Transverse colon (tissue), 4 donors: ENCODE data around the gene SLC34A1. TPM values are rescaled to one million over a fixed set of nuclear protein-coding genes. Genes with fewer than 3 reads are reported as not detected.

ENCODE experiments used
- DNase-seq: peaks from one replicate; pipeline ENCODE4 v3.0.0-alpha.2; 2019
- H3K27ac ChIP-seq, 4 donors: fragments of 200-600 bp; sonication (generic); 2 replicates each; pipeline ENCODE4 v1.5.1; 2016 to 2018; ENCODE audit warnings: inconsistent platforms in 4 of 4
- H3K27me3 ChIP-seq: fragments of 200-600 bp; sonication (generic); 2 replicates; pipeline ENCODE4 v1.5.1; 2017; ENCODE audit warnings: inconsistent platforms
- H3K36me3 ChIP-seq, 4 donors: fragments of 200-600 bp; sonication (generic); 2 replicates each; pipeline ENCODE4 v1.5.1; 2017 to 2019; ENCODE audit warnings: inconsistent platforms in 4 of 4
- H3K4me1 ChIP-seq, 4 donors: fragments of 200-600 bp; sonication (generic); 2 replicates each; pipeline ENCODE4 v1.5.1; 2017 to 2020; ENCODE audit warnings: inconsistent platforms in 4 of 4
- H3K4me3 ChIP-seq, 4 donors: fragments of 200-600 bp; sonication (generic); 1 replicate in 1 of 4; 2 replicates in 3 of 4; pipeline versions ENCODE4 v1.5.1 to v1.6.1; 2017 to 2019; ENCODE audit warnings: inconsistent platforms in 4 of 4
- H3K9me3 ChIP-seq, 2 donors: fragments of 200-600 bp; sonication (generic); 2 replicates each; pipeline ENCODE4 v1.5.1; 2017 to 2019; ENCODE audit warnings: inconsistent platforms in 2 of 2
- CTCF ChIP-seq, 5 experiments: fragments of 200-600 bp in 3 of 5; fragments of 450-650 bp in 2 of 5; sonication (generic) in 3 of 5; IDR thresholded peaks; 1 replicate in 2 of 5; 2 replicates in 3 of 5; pipeline ENCODE4 v1.5.1; 2016 to 2017; ENCODE audit warnings: antibody characterized with exemption in 5 of 5, inconsistent platforms in 3 of 5, mild to moderate bottlenecking in 2 of 5, moderate library complexity in 1 of 5
- EP300 ChIP-seq: sonication (generic); formaldehyde crosslinking; IDR thresholded peaks from one replicate; pipeline ENCODE4 v1.6.1; 2017; ENCODE audit warnings: antibody characterized with exemption, low read depth
- POLR2A ChIP-seq: fragments of 450-650 bp; IDR thresholded peaks from one replicate; pipeline ENCODE4 v1.6.1; 2016; ENCODE audit warnings: antibody characterized with exemption, mild to moderate bottlenecking, moderate library complexity
- POLR2AphosphoS5 ChIP-seq, 3 donors: sonication (generic); formaldehyde crosslinking; IDR thresholded peaks; one replicate each; pipeline ENCODE4 v1.6.1; 2016; ENCODE audit warnings: antibody characterized with exemption in 3 of 3
- WGBS, 2 donors: methylation state at CpG; one replicate each; pipeline ENCODE4 v1.1.5; 2018; ENCODE audit warnings: low coverage in 1 of 2; 5-methylcytosine and 5-hydroxymethylcytosine counted together
- in situ Hi-C, 4 donors: fragments of 200-750 bp; cut with MboI; loops; one replicate each; pipeline versions ENCODE4 v1.15.0 to v1.15.1; 2017; ENCODE audit warnings: low sequenced_read_pairs in 3 of 4, low pct_ligation_motif_present in 1 of 4, low pct_unique_long_range_greater_than_20kb in 1 of 4
- intact Hi-C: fragments of 100-400 bp; cut with DNase I; formaldehyde crosslinking; loops from one replicate; pipeline ENCODE4 v1.15.1; 2023; ENCODE audit warnings: low total_unique reads
- total RNA-seq, 4 donors: library from RNA; depleted of rRNA; stranded (reverse); fragments of >200 nt; gene quantifications; one replicate each; pipeline ENCODE4 v1.1.0, GENCODE V29; 2016

Gene SLC34A1
- total RNA-seq, 4 donors from 2014 or later = 0.55 TPM; not detected in 3

DNA sequence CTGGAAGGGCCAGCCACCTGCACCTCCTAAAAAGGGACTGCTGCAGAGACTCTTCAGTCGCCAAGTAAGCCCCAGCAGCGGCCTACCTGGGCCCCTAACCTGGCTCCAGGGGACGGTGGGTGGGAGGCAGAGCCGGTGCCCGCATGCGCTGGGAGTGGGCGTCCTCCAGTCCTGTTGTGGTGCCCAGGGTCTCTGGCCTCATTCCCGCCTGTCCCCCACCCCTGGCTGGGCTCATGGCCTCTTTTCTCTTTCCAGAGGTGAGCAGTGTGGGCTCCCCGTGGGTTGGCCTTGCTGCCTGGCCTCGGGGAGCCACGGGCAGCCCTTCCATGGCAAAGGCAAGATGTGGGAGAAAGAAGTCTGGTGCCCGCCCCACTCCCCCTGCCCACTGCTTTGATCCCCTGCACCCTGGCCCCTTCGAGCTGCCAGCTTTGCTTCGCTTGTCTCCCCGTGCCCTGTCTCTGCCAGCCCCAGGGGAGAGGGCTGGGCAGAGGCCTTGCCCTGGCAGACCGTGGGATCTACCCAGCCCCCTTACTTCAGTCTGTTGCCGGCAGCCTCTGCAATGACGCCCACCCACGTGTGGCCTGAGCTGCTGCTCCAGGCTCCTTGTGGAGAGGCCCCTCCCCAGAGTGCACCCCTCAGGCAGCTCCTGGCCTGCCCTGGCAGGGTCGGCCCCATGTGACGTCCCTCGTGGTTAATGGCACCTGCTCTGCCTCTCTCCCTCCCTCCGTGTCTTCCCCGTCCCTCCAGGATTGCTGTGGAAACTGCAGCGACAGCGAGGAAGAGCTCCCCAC lies 57.0 kb downstream of the SLC34A1 start:
- H3K4me3 ChIP-seq = no peak overlapping the region
- H3K4me1 ChIP-seq = peaks cover 3 to 6% (median 4%) of the 10 kb centered on the region in 4 donors
- in situ Hi-C loops = loop anchor here in 1 of 4 donors (10.0 kb wide), 1 partner anchor 46 kb away; no protein-coding TSS in a partner anchor
- no peaks in the 10 kb centered on the region for H3K27me3 ChIP-seq
- no peaks in the 10 kb centered on the region for H3K9me3 ChIP-seq
- 87% methylated on average over 25 of the region's 26 CpGs; no CpG with 5 or more reads in 1 of the 2 donors for whole genome bisulfite sequencing, 2 donors
- TF ChIP-seq EP300 (no peak), CTCF (IDR thresholded peaks at IDR 0.05) (no peak), POLR2A (no peak), POLR2AphosphoS5 (IDR thresholded peaks at IDR 0.05) (no peak)
- H3K36me3 ChIP-seq = peaks cover 0 to 20% (median 7%) of the 10 kb centered on the region in 4 donors
- DNase-seq = no peak
- intact Hi-C loops = no loop called here
- H3K27ac ChIP-seq = no peak overlapping the region

DNA sequence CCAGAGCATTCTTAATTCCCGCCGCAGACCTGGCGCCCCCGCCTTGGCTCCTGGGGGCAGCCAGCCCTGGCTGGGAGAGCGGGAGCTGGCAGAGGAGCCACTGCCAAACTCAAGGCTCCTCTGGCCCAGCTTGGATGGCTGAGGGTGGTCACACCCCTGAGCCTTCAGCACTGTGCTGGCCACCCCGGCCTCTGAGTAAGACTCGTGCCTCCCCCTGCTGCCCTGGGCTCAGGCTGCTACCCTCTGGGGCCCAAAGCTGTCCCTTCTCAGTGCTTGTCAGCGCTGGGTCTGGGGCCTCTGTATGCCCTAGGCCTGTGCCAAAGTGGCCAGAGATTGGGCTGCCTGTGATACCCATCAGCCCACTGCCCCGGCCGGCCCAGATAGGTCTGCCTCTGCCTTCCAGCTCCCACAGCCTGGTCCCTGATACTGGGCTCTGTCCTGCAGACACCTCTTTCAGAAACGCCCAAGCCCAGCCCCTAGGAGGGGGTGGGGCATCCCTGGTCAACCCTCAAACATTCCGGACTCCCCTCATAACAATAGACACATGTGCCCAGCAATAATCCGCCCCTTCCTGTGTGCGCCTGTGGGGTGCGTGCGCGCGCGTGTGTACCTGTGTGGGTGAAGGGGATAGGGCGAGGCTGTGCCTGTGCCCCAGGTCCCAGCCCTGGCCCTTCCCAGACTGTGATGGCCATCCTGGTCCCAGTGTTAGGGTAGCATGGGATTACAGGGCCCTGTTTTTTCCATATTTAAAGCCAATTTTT lies 58.0 kb downstream of the SLC34A1 start:
- Histone ChIP-seq H3K4me3 (no peak overlapping the region), H3K27ac (no peak overlapping the region), H3K9me3 (no peaks in the 10 kb centered on the region), H3K36me3 (peaks cover 0 to 10% (median 5%) of the 10 kb centered on the region in 4 donors), H3K4me1 (peaks cover 9 to 12% (median 10%) of the 10 kb centered on the region in 4 donors), H3K27me3 (peaks cover 3% of the 10 kb centered on the region)
- intact Hi-C loops = no loop called here
- WGBS, 2 donors = 90% methylated on average over 20 of the region's 20 CpGs; no CpG with 5 or more reads in 1 of the 2 donors
- TF ChIP-seq POLR2A (no peak), POLR2AphosphoS5 (IDR thresholded peaks at IDR 0.05) (no peak), CTCF (IDR thresholded peaks at IDR 0.05) (no peak)
- in situ Hi-C loops = loop anchor here in 1 of 4 donors (10.0 kb wide), 1 partner anchor 47 kb away; no protein-coding TSS in a partner anchor
- DNase-seq = no peak

DNA sequence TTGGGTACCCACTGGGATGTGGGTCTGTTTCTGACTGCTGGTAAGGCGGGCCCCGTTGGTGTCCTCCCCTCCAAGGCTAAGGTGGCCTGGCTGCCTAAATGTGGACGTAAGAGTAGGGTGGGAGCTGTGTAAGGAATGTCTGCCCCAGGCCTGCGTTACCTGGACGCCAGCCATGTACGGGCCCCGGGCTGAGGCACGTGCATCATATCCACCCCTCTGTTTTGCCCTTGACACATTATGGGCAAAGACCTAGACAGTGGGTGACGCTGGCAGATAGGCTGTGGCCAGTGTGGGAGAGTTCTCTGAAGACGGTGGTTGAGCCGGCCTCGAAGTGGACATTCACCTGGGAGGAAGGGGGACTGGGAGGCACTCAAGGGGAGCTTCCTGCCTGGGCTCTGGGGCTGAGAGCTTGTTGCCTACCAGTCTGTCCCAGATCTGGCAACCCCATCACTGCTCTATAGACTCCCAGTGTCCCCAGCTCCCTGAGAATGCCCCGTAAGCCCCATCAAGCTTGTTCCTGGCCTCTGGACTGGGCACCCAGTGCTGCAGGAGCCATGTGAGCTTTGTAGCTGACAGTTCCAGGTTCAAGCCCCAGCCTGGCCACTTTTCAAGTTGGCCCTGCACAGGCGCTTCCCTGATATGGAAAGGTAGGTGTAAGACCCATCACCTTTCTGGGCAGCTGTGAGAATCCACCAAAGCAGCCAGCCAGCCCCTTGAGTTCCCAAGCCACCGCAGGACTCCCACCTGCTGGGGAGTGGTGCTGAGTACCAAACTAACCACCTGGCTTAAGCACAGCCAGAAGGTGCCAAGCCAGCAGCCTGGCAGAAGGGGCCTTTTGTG lies 59.1 kb downstream of the SLC34A1 start:
- Histone ChIP-seq H3K4me1 (peaks cover 18 to 22% (median 20%) of the 10 kb centered on the region in 4 donors), H3K36me3 (peaks cover 0 to 10% (median 4%) of the 10 kb centered on the region in 4 donors), H3K27ac (no peak overlapping the region), H3K4me3 (no peak overlapping the region), H3K27me3 (peaks cover 10% of the 10 kb centered on the region), H3K9me3 (no peaks in the 10 kb centered on the region)
- no peak for TF ChIP-seq POLR2AphosphoS5 (IDR thresholded peaks at IDR 0.05)
- no peak for TF ChIP-seq CTCF (IDR thresholded peaks at IDR 0.05)
- TF ChIP-seq POLR2A = no peak
- TF ChIP-seq EP300 = no peak
- in situ Hi-C loops (loop anchor here in 1 of 4 donors (10.0 kb wide), 1 partner anchor 49 kb away; no protein-coding TSS in a partner anchor), intact Hi-C loops (no loop called here)
- 76 to 78% methylated on average over 8 to 15 of the region's 15 CpGs for WGBS, 2 donors
- no peak for DNase-seq
